ENCODE data around the gene RCBTB1. TPM values are rescaled to one million over a fixed set of nuclear protein-coding genes. Genes with fewer than 3 reads are reported as not detected.

The RCBTB1 gene
- total and polyA plus RNA-seq, 2 experiments from 2014 or later, result 15.2 to 17.2 TPM

- DNase-seq (ENCODE audit: low read depth in 1 of 2, low spot score in 1 of 2), result no peak
- no peaks in the 10 kb centered on the region for H3K9me3 ChIP-seq (ENCODE audit: low read depth)
- no peaks in the 10 kb centered on the region for H3K27me3 ChIP-seq
- H3K4me3 ChIP-seq, result no peak overlapping the region
- no peak overlapping the region for H3K27ac ChIP-seq
- H3K36me3 ChIP-seq, result peaks cover 3% of the 10 kb centered on the region
- H3K4me1 ChIP-seq (ENCODE audit: low read depth), result peaks cover 10% of the 10 kb centered on the region
- TF ChIP-seq CTCF (IDR thresholded peaks at IDR 0.05; ENCODE audit: low read depth, low read length), result no peak
These were observed 57.2 kb downstream of the RCBTB1 start for GRCh38 chr13:49528161-49528560.

GRCh38 chr13:49527123-49527522 is 58.2 kb downstream of the RCBTB1 start:
- Histone ChIP-seq H3K27ac (no peak overlapping the region), H3K4me1 (ENCODE audit: low read depth) (no peaks in the 10 kb centered on the region), H3K4me3 (no peak overlapping the region), H3K27me3 (no peaks in the 10 kb centered on the region), H3K36me3 (peaks cover 3% of the 10 kb centered on the region), H3K9me3 (ENCODE audit: low read depth) (no peaks in the 10 kb centered on the region)
- no peak for DNase-seq (ENCODE audit: low read depth in 1 of 2, low spot score in 1 of 2)
- no peak for TF ChIP-seq CTCF (IDR thresholded peaks at IDR 0.05; ENCODE audit: low read depth, low read length)

GRCh38 chr13:49524740-49525501 is 60.4 kb downstream of the RCBTB1 start:
- H3K27ac ChIP-seq, result no peak overlapping the region
- H3K4me3 ChIP-seq, result no peak overlapping the region
- no peaks in the 10 kb centered on the region for H3K4me1 ChIP-seq (ENCODE audit: low read depth)
- TF ChIP-seq CTCF (IDR thresholded peaks at IDR 0.05; ENCODE audit: low read depth, low read length), result no peak
- DNase-seq (ENCODE audit: low read depth in 1 of 2, low spot score in 1 of 2), result no peak
- peaks cover 3% of the 10 kb centered on the region for H3K36me3 ChIP-seq
- H3K27me3 ChIP-seq, result no peaks in the 10 kb centered on the region
- no peaks in the 10 kb centered on the region for H3K9me3 ChIP-seq (ENCODE audit: low read depth)

GRCh38 chr13:49521224-49521623 is 64.1 kb downstream of the RCBTB1 start:
- Histone ChIP-seq H3K4me1 (ENCODE audit: low read depth) (no peaks in the 10 kb centered on the region), H3K9me3 (ENCODE audit: low read depth) (no peaks in the 10 kb centered on the region), H3K4me3 (no peak overlapping the region), H3K27ac (no peak overlapping the region), H3K27me3 (no peaks in the 10 kb centered on the region), H3K36me3 (no peaks in the 10 kb centered on the region)
- no peak for TF ChIP-seq CTCF (IDR thresholded peaks at IDR 0.05; ENCODE audit: low read depth, low read length)
- DNase-seq (ENCODE audit: low read depth in 1 of 2, low spot score in 1 of 2), result peak in 1 of 2 donors; percentile 40

- H3K9me3 ChIP-seq (ENCODE audit: low read depth), result no peaks in the 10 kb centered on the region
- H3K27ac ChIP-seq, result no peak overlapping the region
- peak; percentile 48 for TF ChIP-seq CTCF (IDR thresholded peaks at IDR 0.05; ENCODE audit: low read depth, low read length)
- no peaks in the 10 kb centered on the region for H3K4me1 ChIP-seq (ENCODE audit: low read depth)
- H3K27me3 ChIP-seq, result no peaks in the 10 kb centered on the region
- H3K4me3 ChIP-seq, result no peak overlapping the region
- peak; percentile 12 to 23 for DNase-seq (ENCODE audit: low read depth in 1 of 2, low spot score in 1 of 2)
- no peaks in the 10 kb centered on the region for H3K36me3 ChIP-seq
These were observed 67.9 kb downstream of the RCBTB1 start for GRCh38 chr13:49517461-49517860.

Measured in cardiac muscle cell (in vitro differentiated cells and primary cell).